Stimulated activated CD8-positive, alpha-beta memory T cell treated with anti-CD3 and anti-CD28 coated beads, Interleukin-7, amount 100 ng/mL, for 1 hour (primary cell): Measurements from ENCODE around the gene L3HYPDH.

Experiments used
- DNase-seq, 2 donors: peaks; one replicate each; pipeline ENCODE4 v3.0.0-alpha.2; 2020; ENCODE audit warnings: low read depth in 2 of 2

The L3HYPDH gene

DNA sequence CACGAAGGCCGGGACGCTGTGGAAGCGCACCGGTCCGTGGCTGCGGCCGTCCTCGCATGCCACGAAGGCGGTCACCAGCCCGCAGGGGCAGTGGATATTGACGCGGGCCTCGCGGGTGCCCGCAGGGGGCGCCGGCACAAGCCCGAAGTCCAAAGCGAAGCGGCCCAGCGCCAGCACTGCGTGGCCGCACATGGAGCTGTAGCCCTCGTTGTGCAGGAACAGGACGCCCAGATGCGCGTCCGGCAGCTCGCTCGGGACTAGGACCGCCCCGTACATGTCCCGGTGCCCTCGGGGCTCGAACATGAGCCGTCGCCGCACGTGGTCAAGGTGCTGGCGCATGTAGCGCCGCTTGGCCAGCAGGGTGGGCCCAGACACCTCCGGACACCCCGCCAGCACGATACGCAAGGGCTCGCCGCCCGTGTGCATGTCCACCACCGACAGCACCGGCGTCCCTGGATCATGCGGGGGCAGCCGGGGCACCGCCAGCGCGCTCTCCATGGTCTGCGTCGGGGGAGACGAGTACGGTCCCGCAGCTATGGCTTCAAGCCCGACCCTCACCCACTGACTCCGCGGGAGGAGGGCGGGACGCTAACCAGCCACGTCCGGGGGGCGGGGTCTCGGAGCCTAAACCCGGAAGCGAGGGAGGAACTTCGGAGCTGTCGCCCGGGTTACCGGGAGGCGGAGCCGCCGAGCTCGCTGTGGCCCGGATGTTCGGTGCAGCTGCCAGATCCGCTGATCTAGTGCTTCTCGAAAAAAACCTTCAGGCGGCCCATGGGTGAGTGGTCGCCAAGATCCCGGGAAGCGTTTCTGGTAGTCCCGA, at the start of gene L3HYPDH, which contains the start of gene JKAMP:
L3HYPDH (minus strand) TSS at position 590 of the 820 bp plus-strand sequence; CDS start at position 498, 92 bp downstream.
JKAMP (plus strand) TSS at position 699 of the 820 bp plus-strand sequence; CDS start at position 772, 73 bp downstream.
- peak; percentile 93 to 97 for DNase-seq

- no peak for DNase-seq
Observed at GRCh38 chr14:59532419-59532818, 48.2 kb upstream of the L3HYPDH start.

GRCh38 chr14:59530349-59530748, 46.1 kb upstream of the L3HYPDH start:
- no peak for DNase-seq

DNA sequence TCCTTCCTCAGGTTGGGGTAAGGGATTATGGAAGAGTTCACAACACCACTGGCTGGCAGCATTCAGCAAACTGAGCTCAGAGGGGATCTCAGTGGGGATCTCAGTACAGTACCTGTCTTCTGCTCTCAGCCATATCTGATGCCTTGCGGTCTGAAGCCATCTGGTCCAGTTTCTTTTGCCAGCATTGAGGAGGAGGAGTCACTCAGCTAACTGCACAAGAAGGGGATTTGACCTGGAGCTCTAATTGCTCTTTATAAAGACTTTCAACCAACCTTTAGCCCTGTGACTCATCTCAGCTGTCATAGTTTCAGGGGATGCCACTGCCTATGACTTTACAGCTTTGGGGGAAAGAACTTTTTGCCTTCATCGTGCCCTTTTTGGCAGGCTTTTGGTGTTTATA, 45.0 kb upstream of the L3HYPDH start:
- no peak for DNase-seq

- no peak for DNase-seq
Observed at GRCh38 chr14:59520224-59520623, 36.0 kb upstream of the L3HYPDH start.

GRCh38 chr14:59511916-59512575, 27.8 kb upstream of the L3HYPDH start:
- DNase-seq, result no peak

- DNase-seq, result no peak
Observed at GRCh38 chr14:59510966-59511365, 26.8 kb upstream of the L3HYPDH start.

DNA sequence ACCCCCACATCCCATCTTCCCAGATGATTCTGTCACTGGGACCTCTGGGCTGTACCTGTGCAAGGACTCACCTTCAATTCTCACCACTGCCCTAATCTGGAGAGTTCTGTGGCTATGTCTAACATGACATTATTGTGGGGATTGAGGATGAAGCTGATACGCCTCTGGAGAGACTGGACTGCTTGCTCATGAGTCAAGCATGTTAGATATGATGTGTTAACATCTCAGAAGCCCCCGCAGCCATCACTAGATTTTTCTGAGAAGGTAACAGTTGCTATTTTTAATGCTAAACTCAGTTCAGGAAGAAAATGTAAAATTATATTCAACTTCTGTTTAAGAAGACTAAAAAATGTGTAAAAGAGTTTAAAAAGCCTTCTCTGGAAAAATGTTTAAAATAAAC, 25.8 kb upstream of the L3HYPDH start:
- DNase-seq, result no peak

GRCh38 chr14:59509101-59509500, 24.9 kb upstream of the L3HYPDH start:
- DNase-seq, result no peak

DNA sequence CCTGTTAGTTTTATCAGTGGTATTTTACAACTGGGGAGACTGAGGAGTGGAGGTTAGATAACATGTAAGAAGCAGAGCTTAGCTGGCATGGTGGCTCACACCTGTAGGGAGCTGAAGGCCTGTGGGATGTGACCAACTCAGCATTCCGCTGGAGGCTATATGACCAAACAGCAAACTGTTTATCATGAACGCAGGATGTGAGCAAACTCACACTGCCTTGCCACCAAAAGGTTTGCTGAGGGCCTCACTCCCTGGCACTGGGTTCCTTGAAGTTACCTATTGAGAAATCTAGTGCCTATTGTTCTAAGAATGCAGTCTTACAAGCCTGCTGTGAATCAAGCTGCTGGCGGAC, 23.5 kb upstream of the L3HYPDH start:
- no peak for DNase-seq

- DNase-seq, result peak in 1 of 2 donors; percentile 12
Observed at GRCh38 chr14:59507063-59507751, 23.0 kb upstream of the L3HYPDH start.

DNA sequence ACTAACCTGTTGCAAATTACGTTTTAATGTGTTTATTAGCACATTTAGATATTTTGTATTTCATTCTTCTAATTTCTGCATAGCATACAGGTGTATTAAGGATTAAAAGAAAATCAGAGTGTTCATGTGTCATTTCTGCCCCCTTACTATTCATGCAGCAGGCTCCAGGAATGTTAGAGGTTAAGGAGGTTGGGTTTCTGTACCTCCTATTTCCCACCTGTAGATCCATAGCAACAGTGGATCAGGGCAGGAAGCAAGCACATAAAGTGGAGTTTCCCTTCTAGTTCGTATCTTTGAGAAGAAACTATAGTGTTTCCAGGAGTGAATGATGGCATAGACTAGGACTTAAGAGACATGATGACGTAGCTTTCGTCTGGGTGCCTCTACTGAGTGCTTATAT, 19.0 kb upstream of the L3HYPDH start:
- no peak for DNase-seq

- no peak for DNase-seq
Observed at GRCh38 chr14:59500732-59501131, 16.5 kb upstream of the L3HYPDH start.

DNA sequence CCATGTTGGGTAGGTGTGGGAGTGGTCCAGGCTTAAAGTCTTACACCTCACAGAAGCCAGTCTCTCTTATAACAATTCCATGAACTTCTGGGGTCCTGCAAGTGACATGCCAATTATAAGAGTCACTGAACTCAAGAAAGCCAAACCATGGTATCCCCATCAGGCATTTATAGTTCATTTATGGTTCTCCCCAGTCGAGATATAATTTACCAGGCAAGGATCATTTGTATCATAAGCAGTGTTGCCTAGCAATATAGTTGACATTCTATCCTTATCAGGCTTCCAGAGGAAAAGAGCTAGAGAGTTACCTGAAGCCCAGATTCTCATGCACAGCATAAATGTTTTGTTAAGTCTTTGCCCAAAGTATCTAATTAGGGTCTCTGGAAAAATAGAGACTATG, 8.2 kb upstream of the L3HYPDH start:
- DNase-seq, result no peak

DNA sequence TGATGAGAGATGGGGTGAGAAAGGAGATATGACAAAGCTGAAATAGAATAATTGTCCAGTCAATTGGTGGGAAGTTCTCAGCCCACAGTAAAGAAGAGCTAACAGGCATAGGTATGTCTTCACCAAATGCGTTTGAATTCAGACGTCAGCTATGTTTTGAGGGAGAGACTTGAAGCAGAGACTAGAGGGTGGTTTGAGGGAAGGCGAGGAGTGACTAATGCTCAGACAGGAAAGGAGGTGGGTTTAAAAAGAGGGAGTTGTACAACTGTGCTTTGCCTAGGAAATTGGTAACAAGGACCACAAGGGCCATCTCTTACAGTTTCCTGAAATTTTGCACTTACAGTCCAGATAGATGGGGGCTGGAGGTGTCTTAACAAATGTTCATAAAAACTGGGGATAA, 6.5 kb upstream of the L3HYPDH start:
- no peak for DNase-seq

DNA sequence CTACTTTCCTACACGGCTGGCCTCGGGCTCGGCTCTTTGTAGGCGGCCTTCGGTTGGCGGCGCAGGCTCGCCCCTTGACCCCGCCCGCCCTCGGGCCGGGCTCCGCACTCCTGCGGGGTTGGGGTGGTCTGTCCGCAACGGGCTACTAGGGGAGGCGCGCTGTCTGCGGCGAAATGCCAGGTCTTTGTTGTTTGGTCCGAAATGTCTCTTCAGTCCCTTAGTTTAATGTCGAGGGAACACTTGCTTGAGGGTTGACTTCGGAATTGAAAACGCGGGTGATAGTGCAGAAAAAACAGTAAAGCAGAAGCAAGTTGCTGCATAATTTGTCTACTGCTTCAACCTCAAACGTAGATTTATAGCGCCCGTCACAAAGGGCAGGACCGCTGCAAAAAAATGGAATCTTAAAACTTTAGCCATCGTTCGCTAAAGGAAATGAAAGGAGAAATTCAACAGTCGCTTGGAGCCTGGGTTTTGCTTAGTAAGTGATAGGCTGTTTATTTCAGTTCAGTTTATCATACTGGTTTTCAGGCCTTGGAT, 499 bp upstream of the L3HYPDH start:
- no peak for DNase-seq

- no peak for DNase-seq
Observed at GRCh38 chr14:59483363-59483762, 845 bp downstream of the L3HYPDH start.

GRCh38 chr14:59482541-59483331, 1.5 kb downstream of the L3HYPDH start:
- DNase-seq, result no peak

GRCh38 chr14:59481871-59482540, 2.2 kb downstream of the L3HYPDH start:
- DNase-seq, result no peak

DNA sequence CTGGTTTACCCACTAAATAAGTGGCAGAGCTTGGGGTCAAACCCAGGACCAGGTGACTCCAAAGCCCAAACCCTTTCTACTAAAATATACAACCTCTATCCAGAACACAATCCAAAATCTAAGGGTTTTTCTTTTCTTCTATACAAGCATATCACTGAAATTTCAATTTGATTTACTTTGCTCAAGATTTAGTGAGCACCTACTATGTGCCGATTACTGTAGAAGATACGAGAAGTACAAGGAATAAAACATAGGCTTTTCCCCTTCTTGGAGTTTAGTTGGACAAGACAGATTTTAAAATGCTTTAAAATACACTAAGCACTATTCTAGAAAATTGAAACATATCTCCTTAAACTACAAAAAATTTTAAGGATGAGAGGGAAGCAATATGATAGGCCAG, 2.8 kb downstream of the L3HYPDH start:
- no peak for DNase-seq

DNA sequence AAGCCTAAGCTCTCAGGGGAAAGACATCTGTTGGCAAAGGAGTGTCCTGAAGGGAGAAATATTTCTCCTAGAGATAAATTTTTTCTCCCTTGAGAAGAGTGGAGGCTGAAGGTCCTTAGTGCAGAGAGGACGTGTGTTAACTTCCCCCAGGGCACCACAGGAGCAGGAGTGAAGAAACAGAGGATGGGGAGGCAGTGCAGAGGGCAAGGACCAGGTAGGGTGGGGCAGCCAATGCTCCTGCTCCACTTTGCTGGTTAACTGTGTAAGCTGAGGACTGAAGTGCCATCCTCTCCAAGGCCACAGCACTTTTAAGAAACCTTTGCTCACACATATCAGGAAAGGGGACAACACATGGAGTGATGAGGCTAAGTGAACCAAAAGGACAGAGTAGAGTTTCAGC, 4.0 kb downstream of the L3HYPDH start:
- no peak for DNase-seq
